Measurements from ENCODE around the gene ASPM.
A peak's percentile ranks its signal among the peaks of the same experiment; 100 is the strongest.

ASPM gene

GRCh38 chr1:197146101-197147095, at the start of gene ASPM:
Gene ASPM, minus strand, starts transcription at chr1:197146669. Its CDS starts 232 bp downstream, at chr1:197146437.
- intact Hi-C loops (cut with DNase I): no loop called here
- peak; percentile 88 to 99 (median 96) for DNase-seq

- intact Hi-C loops (cut with DNase I): no loop called here
- DNase-seq: no peak
Observed at GRCh38 chr1:197195100-197195499, 48.6 kb upstream of the ASPM start.

- intact Hi-C loops (cut with DNase I): no loop called here
- DNase-seq: no peak
Observed at GRCh38 chr1:197184190-197184589, 37.7 kb upstream of the ASPM start.

- intact Hi-C loops (cut with DNase I): no loop called here
- DNase-seq: no peak
Observed at GRCh38 chr1:197183195-197183748, 36.8 kb upstream of the ASPM start.

GRCh38 chr1:197182716-197183115, 36.2 kb upstream of the ASPM start:
- DNase-seq: no peak
- intact Hi-C loops (cut with DNase I): no loop called here

- DNase-seq: no peak
- intact Hi-C loops (cut with DNase I): no loop called here
Observed at GRCh38 chr1:197181982-197182381, 35.5 kb upstream of the ASPM start.

GRCh38 chr1:197180252-197180878, 33.9 kb upstream of the ASPM start:
- intact Hi-C loops (cut with DNase I): no loop called here
- DNase-seq: peak in 4 of 42 donors; percentile 21 to 44 (median 33)

GRCh38 chr1:197178998-197179397, 32.5 kb upstream of the ASPM start:
- no peak for DNase-seq

GRCh38 chr1:197174818-197175217, 28.3 kb upstream of the ASPM start:
- intact Hi-C loops (cut with DNase I): no loop called here
- DNase-seq: no peak

More at GRCh38 chr1:197178998-197179397, 32.5 kb upstream of the ASPM start:
- intact Hi-C loops (cut with DNase I): no loop called here

- intact Hi-C loops (cut with DNase I): no loop called here
- DNase-seq: no peak
Observed at GRCh38 chr1:197173571-197174507, 27.4 kb upstream of the ASPM start.

- intact Hi-C loops (cut with DNase I): no loop called here
- no peak for DNase-seq
Observed at GRCh38 chr1:197171531-197171930, 25.1 kb upstream of the ASPM start.

- no peak for DNase-seq
- intact Hi-C loops (cut with DNase I): no loop called here
Observed at GRCh38 chr1:197170538-197170937, 24.1 kb upstream of the ASPM start.

- intact Hi-C loops (cut with DNase I): no loop called here
- no peak for DNase-seq
Observed at GRCh38 chr1:197159461-197159860, 13.0 kb upstream of the ASPM start.

GRCh38 chr1:197156692-197157091, 10.2 kb upstream of the ASPM start:
- intact Hi-C loops (cut with DNase I): no loop called here
- no peak for DNase-seq

GRCh38 chr1:197152662-197153061, 6.2 kb upstream of the ASPM start:
- DNase-seq: no peak
- intact Hi-C loops (cut with DNase I): no loop called here

GRCh38 chr1:197151185-197151584, 4.7 kb upstream of the ASPM start:
- DNase-seq: no peak
- intact Hi-C loops (cut with DNase I): no loop called here

GRCh38 chr1:197150336-197151005, 4.0 kb upstream of the ASPM start:
- intact Hi-C loops (cut with DNase I): no loop called here

GRCh38 chr1:197149340-197149739, 2.9 kb upstream of the ASPM start:
- no peak for DNase-seq
- intact Hi-C loops (cut with DNase I): no loop called here

More at GRCh38 chr1:197150336-197151005, 4.0 kb upstream of the ASPM start:
- no peak for DNase-seq

All from head of caudate nucleus (tissue), 42 donors.